ENCODE data around the gene DDX51. TPM values are rescaled to one million over a fixed set of nuclear protein-coding genes. Genes with fewer than 3 reads are reported as not detected.

Gene DDX51
- total RNA-seq, 3 donors from 2014 or later = 11.2 to 16.7 (median 16.4) TPM

- Histone ChIP-seq H3K27ac (no peak overlapping the region), H3K36me3 (no peaks in the 10 kb centered on the region), H3K27me3 (peaks cover 5 to 86% of the 10 kb centered on the region in 2 donors), H3K4me1 (no peaks in the 10 kb centered on the region), H3K9me3 (no peaks in the 10 kb centered on the region), H3K4me3 (no peak overlapping the region)
- intact Hi-C loops (cut with DNase I; ENCODE audit: low total_unique reads) = no loop called here
- no peak for DNase-seq (ENCODE audit: low spot score in 2 of 2)
- TF ChIP-seq POLR2A (IDR thresholded peaks at IDR 0.05) (no peak), POLR2AphosphoS5 (IDR thresholded peaks at IDR 0.05) (no peak), CTCF (IDR thresholded peaks at IDR 0.05) (no peak)
Measured at GRCh38 chr12:132172619-132173018, 28.5 kb upstream of the DDX51 start.

GRCh38 chr12:132171968-132172521, 27.9 kb upstream of the DDX51 start:
- H3K27ac ChIP-seq = no peak overlapping the region
- no peaks in the 10 kb centered on the region for H3K4me1 ChIP-seq
- no peak overlapping the region for H3K4me3 ChIP-seq
- no peaks in the 10 kb centered on the region for H3K9me3 ChIP-seq
- no peak for DNase-seq (ENCODE audit: low spot score in 2 of 2)
- TF ChIP-seq CTCF (IDR thresholded peaks at IDR 0.05) = no peak
- TF ChIP-seq POLR2AphosphoS5 (IDR thresholded peaks at IDR 0.05) = no peak
- TF ChIP-seq POLR2A (IDR thresholded peaks at IDR 0.05) = no peak
- intact Hi-C loops (cut with DNase I; ENCODE audit: low total_unique reads) = no loop called here
- no peaks in the 10 kb centered on the region for H3K36me3 ChIP-seq
- H3K27me3 ChIP-seq = peaks cover 5 to 82% of the 10 kb centered on the region in 2 donors

GRCh38 chr12:132171293-132171967, 27.3 kb upstream of the DDX51 start:
- Histone ChIP-seq H3K27me3 (peaks cover 5 to 75% of the 10 kb centered on the region in 2 donors), H3K4me1 (no peaks in the 10 kb centered on the region), H3K36me3 (no peaks in the 10 kb centered on the region), H3K9me3 (no peaks in the 10 kb centered on the region), H3K4me3 (no peak overlapping the region), H3K27ac (no peak overlapping the region)
- TF ChIP-seq POLR2A (IDR thresholded peaks at IDR 0.05) (no peak), CTCF (IDR thresholded peaks at IDR 0.05) (no peak), POLR2AphosphoS5 (IDR thresholded peaks at IDR 0.05) (no peak)
- intact Hi-C loops (cut with DNase I; ENCODE audit: low total_unique reads) = no loop called here
- no peak for DNase-seq (ENCODE audit: low spot score in 2 of 2)

GRCh38 chr12:132170637-132171292, 26.6 kb upstream of the DDX51 start:
- Histone ChIP-seq H3K27me3 (peaks cover 2 to 69% of the 10 kb centered on the region in 2 donors), H3K4me1 (no peaks in the 10 kb centered on the region), H3K9me3 (no peaks in the 10 kb centered on the region), H3K36me3 (no peaks in the 10 kb centered on the region), H3K4me3 (no peak overlapping the region), H3K27ac (no peak overlapping the region)
- intact Hi-C loops (cut with DNase I; ENCODE audit: low total_unique reads) = no loop called here
- no peak for DNase-seq (ENCODE audit: low spot score in 2 of 2)
- TF ChIP-seq POLR2A (IDR thresholded peaks at IDR 0.05) = no peak
- no peak for TF ChIP-seq POLR2AphosphoS5 (IDR thresholded peaks at IDR 0.05)
- no peak for TF ChIP-seq CTCF (IDR thresholded peaks at IDR 0.05)

GRCh38 chr12:132170094-132170636, 26.0 kb upstream of the DDX51 start:
- TF ChIP-seq CTCF (IDR thresholded peaks at IDR 0.05) = no peak
- TF ChIP-seq POLR2AphosphoS5 (IDR thresholded peaks at IDR 0.05) = no peak
- TF ChIP-seq POLR2A (IDR thresholded peaks at IDR 0.05) = no peak
- intact Hi-C loops (cut with DNase I; ENCODE audit: low total_unique reads) = no loop called here
- H3K4me3 ChIP-seq = no peak overlapping the region
- no peak overlapping the region for H3K27ac ChIP-seq
- H3K36me3 ChIP-seq = no peaks in the 10 kb centered on the region
- no peaks in the 10 kb centered on the region for H3K9me3 ChIP-seq
- H3K27me3 ChIP-seq = peaks cover 0 to 63% of the 10 kb centered on the region in 2 donors
- H3K4me1 ChIP-seq = no peaks in the 10 kb centered on the region
- no peak for DNase-seq (ENCODE audit: low spot score in 2 of 2)
